Measurements from ENCODE around the gene CADPS2. TPM values are rescaled to one million over a fixed set of nuclear protein-coding genes. Genes with fewer than 3 reads are reported as not detected.

Gene CADPS2
- total RNA-seq, 2 experiments from 2014 or later = not detected

GRCh38 chr7:122350701-122351100, 535.6 kb downstream of the CADPS2 start:
- no peaks in the 10 kb centered on the region for H3K36me3 Mint-ChIP-seq (ENCODE audit: low read depth)
- no peak overlapping the region for H3K4me3 ChIP-seq (ENCODE audit: low read length)
- no peaks in the 10 kb centered on the region for H3K36me3 ChIP-seq (ENCODE audit: insufficient read depth, low read length)
- peaks cover 0 to 3% of the 10 kb centered on the region in 2 experiments for H3K9me3 ChIP-seq (ENCODE audit: control insufficient read depth in 1 of 2, insufficient read depth in 1 of 2, low read length in 2 of 2)
- CTCF ChIA-PET = no interaction called here
- H3K27ac ChIP-seq (ENCODE audit: low read depth in 1 of 2, low read length in 2 of 2) = no peak overlapping the region
- H3K27ac Mint-ChIP-seq = no peak overlapping the region
- DNase-seq (no peak), ATAC-seq (ENCODE audit: poor library complexity) (no peak)
- H3K9me3 Mint-ChIP-seq = no peaks in the 10 kb centered on the region
- H3K27me3 ChIP-seq (ENCODE audit: control insufficient read depth in 1 of 2, insufficient read depth in 2 of 2, low read length in 2 of 2) = no peaks in the 10 kb centered on the region
- intact Hi-C loops (cut with DNase I, micrococcal nuclease) = no loop called here
- no peak overlapping the region for H3K4me3 Mint-ChIP-seq
- POLR2A ChIA-PET = no interaction called here
- no peak for TF ChIP-seq CTCF (IDR thresholded peaks at IDR 0.05)
- H3K27me3 Mint-ChIP-seq = peaks cover 4% of the 10 kb centered on the region
- H3K4me1 ChIP-seq (ENCODE audit: insufficient read depth, low read length) = no peaks in the 10 kb centered on the region
- H3K4me1 Mint-ChIP-seq (ENCODE audit: low read depth) = no peaks in the 10 kb centered on the region

GRCh38 chr7:122344303-122344620, 542.0 kb downstream of the CADPS2 start:
- no peaks in the 10 kb centered on the region for H3K9me3 Mint-ChIP-seq
- no peaks in the 10 kb centered on the region for H3K27me3 ChIP-seq (ENCODE audit: control insufficient read depth in 1 of 2, insufficient read depth in 2 of 2, low read length in 2 of 2)
- no peak for ATAC-seq (ENCODE audit: poor library complexity)

GRCh38 chr7:122343601-122344302, 542.5 kb downstream of the CADPS2 start:
- TF ChIP-seq CTCF (IDR thresholded peaks at IDR 0.05) = no peak
- H3K27ac Mint-ChIP-seq = no peak overlapping the region
- peaks cover 1% of the 10 kb centered on the region for H3K9me3 Mint-ChIP-seq
- intact Hi-C loops (cut with DNase I, micrococcal nuclease) = no loop called here
- peaks cover 0 to 3% of the 10 kb centered on the region in 2 experiments for H3K9me3 ChIP-seq (ENCODE audit: control insufficient read depth in 1 of 2, insufficient read depth in 1 of 2, low read length in 2 of 2)
- H3K4me3 ChIP-seq (ENCODE audit: low read length) = no peak overlapping the region
- ChIA-PET POLR2A (no interaction called here), CTCF (interaction anchor here (0.9 kb wide), 1 partner anchor 10 kb away, joined by 3 read pairs; no protein-coding TSS in a partner anchor)
- peaks cover 4% of the 10 kb centered on the region for H3K27me3 Mint-ChIP-seq
- no peaks in the 10 kb centered on the region for H3K36me3 Mint-ChIP-seq (ENCODE audit: low read depth)
- H3K27me3 ChIP-seq (ENCODE audit: control insufficient read depth in 1 of 2, insufficient read depth in 2 of 2, low read length in 2 of 2) = no peaks in the 10 kb centered on the region
- no peak for DNase-seq
- H3K4me1 Mint-ChIP-seq (ENCODE audit: low read depth) = no peaks in the 10 kb centered on the region
- H3K36me3 ChIP-seq (ENCODE audit: insufficient read depth, low read length) = no peaks in the 10 kb centered on the region
- H3K27ac ChIP-seq (ENCODE audit: low read depth in 1 of 2, low read length in 2 of 2) = no peak overlapping the region
- no peak for ATAC-seq (ENCODE audit: poor library complexity)
- no peaks in the 10 kb centered on the region for H3K4me1 ChIP-seq (ENCODE audit: insufficient read depth, low read length)
- no peak overlapping the region for H3K4me3 Mint-ChIP-seq

More at GRCh38 chr7:122344303-122344620, 542.0 kb downstream of the CADPS2 start:
- intact Hi-C loops (cut with DNase I, micrococcal nuclease) = no loop called here
- no peak for DNase-seq
- Histone ChIP-seq H3K4me3 (ENCODE audit: low read length) (no peak overlapping the region), H3K4me1 (ENCODE audit: insufficient read depth, low read length) (no peaks in the 10 kb centered on the region), H3K9me3 (ENCODE audit: control insufficient read depth in 1 of 2, insufficient read depth in 1 of 2, low read length in 2 of 2) (peaks cover 0 to 3% of the 10 kb centered on the region in 2 experiments), H3K36me3 (ENCODE audit: insufficient read depth, low read length) (no peaks in the 10 kb centered on the region), H3K27ac (ENCODE audit: low read depth in 1 of 2, low read length in 2 of 2) (no peak overlapping the region)
- ChIA-PET POLR2A (no interaction called here), CTCF (interaction anchor here (0.9 kb wide), 1 partner anchor 10 kb away, joined by 3 read pairs; no protein-coding TSS in a partner anchor)
- Mint-ChIP-seq H3K4me3 (no peak overlapping the region), H3K36me3 (ENCODE audit: low read depth) (no peaks in the 10 kb centered on the region), H3K27ac (no peak overlapping the region), H3K27me3 (peaks cover 4% of the 10 kb centered on the region), H3K4me1 (ENCODE audit: low read depth) (no peaks in the 10 kb centered on the region)
- TF ChIP-seq CTCF (IDR thresholded peaks at IDR 0.05) = no peak

Data from CD4-positive, alpha-beta T cell (primary cell).